ENCODE measurements around the gene ANKFN1.

The ANKFN1 gene

DNA sequence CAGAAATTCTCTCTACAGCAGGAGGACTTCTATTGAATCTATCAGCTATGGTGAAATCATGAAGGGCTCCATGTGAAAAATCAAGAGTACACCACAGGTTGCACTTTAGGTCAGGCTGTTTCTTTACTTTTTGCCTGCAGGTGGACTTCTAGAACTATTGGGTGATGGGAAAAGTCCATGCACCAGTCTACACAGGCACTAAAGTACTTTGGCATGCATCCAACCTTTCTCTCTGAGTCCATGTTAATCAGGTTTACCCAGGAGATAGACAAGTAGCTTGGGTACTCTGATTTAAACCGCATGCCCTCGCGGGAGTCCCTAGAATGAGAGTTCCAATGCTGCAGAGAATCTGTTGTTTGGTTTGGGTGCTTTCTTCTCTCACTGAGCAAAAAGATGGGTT, 9.1 kb upstream of the ANKFN1 start:
- no peak for DNase-seq

- DNase-seq, result no peak
Measured at GRCh38 chr17:56146534-56146933, 6.7 kb upstream of the ANKFN1 start.

GRCh38 chr17:56148333-56148732, 4.9 kb upstream of the ANKFN1 start:
- DNase-seq, result no peak

- DNase-seq, result no peak
Measured at GRCh38 chr17:56149266-56150036, 3.8 kb upstream of the ANKFN1 start.

GRCh38 chr17:56150649-56151048, 2.6 kb upstream of the ANKFN1 start:
- no peak for DNase-seq

GRCh38 chr17:56157845-56158244, 4.6 kb downstream of the ANKFN1 start:
- no peak for DNase-seq

DNA sequence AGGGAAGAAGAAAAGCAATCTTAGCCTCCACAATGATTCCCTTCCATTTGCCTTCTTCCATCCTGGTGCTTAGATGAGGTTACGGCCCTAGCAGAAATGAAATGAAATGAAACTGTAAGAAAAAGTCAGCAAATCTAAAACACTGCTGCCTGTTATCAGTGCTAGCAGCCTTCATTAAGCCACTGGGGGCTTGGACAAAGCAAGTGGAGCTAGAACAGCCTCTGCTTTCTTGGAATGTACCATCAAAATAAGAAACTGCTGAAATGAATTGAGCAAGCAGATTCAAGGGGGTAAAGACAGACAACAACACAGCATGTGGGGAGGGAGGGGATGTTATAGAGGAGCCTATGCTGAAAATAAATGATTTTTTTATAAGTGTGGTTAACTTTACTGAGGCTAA, 5.1 kb downstream of the ANKFN1 start:
- no peak for DNase-seq

- no peak for DNase-seq
Measured at GRCh38 chr17:56158915-56159825, 5.9 kb downstream of the ANKFN1 start.

GRCh38 chr17:56159826-56160380, 6.6 kb downstream of the ANKFN1 start:
- DNase-seq, result no peak

GRCh38 chr17:56160422-56160821, 7.1 kb downstream of the ANKFN1 start:
- DNase-seq, result no peak

- no peak for DNase-seq
Measured at GRCh38 chr17:56165072-56165641, 11.9 kb downstream of the ANKFN1 start.

- DNase-seq, result no peak
Measured at GRCh38 chr17:56167491-56167890, 14.2 kb downstream of the ANKFN1 start.

- DNase-seq, result no peak
Measured at GRCh38 chr17:56169621-56170020, 16.3 kb downstream of the ANKFN1 start.

- DNase-seq, result no peak
Measured at GRCh38 chr17:56171186-56171959, 18.1 kb downstream of the ANKFN1 start.

- no peak for DNase-seq
Measured at GRCh38 chr17:56172517-56172982, 19.3 kb downstream of the ANKFN1 start.

- DNase-seq, result no peak
Measured at GRCh38 chr17:56173026-56173425, 19.8 kb downstream of the ANKFN1 start.

DNA sequence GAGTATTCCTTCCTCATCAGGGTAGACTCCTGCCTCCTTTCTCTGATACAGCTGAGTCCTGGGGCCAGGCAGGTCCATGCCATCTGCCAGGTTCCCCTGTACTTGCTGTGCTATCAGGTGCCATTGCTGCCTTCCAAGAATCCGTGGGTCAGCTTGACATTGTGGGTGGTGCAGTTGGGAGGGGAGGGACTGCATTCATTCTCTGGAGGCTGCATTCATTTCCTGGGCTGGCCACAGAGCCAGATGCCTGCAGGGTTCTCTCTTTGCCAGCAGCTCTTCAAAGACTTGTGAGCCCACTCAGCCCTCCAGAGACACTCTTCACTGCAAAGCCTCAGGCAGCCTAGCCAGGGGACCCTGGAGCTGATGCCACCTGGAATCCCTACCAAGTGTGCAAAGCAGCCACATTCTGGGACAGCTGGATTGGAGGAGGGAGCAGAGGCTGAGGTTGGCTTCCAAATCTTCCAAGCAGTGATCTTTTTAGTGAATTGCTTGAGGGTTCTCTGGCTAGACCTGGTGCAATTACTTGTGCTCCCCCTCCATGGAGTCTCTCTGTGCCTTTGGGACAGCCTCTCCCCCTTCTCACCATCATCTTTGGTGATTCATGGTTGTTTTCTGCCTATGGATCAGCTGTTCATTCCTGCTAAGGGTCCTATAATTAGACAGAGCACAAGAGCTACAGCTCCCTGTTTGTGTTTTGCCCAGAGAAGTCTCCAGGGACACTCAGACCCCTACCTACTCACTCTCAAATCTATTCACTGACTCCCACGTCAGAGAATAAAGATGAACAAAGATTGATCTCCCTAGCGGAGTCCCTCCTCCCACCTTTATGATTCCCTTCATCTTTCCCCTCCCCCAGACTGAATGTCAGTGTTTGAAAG, 20.9 kb downstream of the ANKFN1 start:
- DNase-seq, result no peak

DNA sequence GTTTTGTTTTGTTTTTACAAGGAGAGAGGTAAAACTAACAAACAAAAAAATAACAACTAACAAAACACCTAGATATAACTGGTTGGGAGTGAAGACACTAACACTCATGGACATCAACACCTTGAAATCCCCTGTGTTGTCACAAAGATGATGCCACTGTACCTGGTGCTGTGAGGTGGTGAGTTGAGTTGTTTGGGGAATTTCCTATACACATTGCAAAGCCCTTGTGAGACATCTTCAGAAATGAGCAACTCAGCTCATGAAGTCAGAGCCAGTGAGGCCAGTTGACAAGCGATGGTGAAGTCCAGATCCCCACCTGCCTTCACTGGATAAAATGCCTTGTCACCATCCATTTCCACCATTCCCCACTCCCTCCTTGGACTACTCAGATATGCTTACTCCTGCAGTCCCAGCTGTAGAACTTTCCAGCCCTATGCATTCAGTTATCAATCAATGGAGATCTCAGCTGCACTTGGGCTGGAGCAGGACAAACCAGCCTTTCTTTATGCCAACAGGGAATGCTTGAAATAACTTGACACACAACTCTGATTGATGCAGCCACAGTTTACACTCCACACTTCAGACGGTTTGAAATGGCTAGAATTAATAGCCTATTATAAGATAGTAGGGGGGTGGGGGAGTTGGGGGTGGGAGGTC, 22.2 kb downstream of the ANKFN1 start:
- no peak for DNase-seq

DNA sequence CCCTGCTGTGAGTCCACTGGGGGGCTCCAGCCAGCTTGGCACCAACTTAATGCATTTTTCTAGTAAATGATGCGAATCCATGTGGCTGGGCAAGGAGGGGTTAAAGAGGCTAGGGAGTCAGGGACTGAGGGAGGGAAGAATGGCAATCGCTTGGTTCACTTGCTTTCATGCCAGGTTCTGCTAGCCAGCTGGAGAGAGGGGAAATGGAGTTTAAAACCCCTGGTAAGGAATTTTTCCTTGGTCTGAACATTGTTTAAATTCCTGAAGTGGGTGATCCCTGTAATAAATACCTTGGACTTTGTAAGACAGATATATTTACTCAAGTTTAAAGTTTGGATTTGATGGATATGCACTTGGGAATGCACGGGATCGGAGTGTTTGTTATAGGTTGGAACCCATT, 22.8 kb downstream of the ANKFN1 start:
- no peak for DNase-seq

DNA sequence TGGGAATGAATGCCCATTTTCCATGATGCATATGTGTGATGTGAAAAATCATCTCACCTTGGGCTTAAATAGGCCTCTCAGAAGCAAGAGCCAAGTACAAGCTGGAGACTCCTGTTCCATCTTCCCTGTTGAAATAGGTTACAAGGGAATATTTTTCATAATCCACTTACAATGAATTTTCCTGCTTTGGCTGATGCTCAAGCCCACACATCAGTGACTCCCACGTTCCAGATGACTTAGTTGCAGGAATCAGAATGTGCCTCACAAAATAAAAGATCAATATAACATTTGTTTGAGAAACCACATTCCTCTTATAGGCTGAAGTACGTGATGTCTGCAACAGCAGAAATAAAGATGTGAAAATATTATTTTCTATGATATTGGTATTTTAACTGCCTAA, 24.1 kb downstream of the ANKFN1 start:
- DNase-seq, result no peak

DNA sequence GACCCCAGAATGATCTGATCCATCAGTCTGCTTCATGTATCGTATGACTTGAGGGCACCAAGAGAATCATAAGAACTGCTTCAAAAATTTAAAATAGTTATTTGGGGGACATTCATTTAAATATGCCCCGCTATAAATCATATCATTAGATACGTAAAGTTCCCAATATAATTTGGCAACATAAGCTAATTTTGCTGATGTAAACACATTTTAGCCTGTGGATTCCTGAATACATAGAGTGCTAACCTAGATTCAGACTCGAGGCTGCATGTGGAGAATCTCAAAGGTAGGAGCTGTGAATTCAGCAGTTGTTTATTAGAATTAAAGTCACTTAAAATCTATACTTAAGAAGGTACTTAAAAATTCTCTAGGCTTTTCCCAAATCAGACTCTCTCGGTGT, 24.9 kb downstream of the ANKFN1 start:
- no peak for DNase-seq

Data from cerebellar nuclear complex (tissue), 1 donor.